Posterior vena cava (tissue), 2 donors: ENCODE measurements around the gene ARPC5L. TPM values are rescaled to one million over a fixed set of nuclear protein-coding genes. Genes with fewer than 3 reads are reported as not detected.

Source experiments
- DNase-seq: peaks from one replicate; pipeline ENCODE4 v3.0.0-alpha.2; 2020; ENCODE audit warnings: low spot score
- intact Hi-C, 2 donors: fragments of 100-400 bp; cut with DNase I; formaldehyde crosslinking; loops; one replicate each; pipeline versions ENCODE4 v1.14.1 to v1.14.2; 2022 to 2023
- total RNA-seq, 2 donors: library from RNA; stranded (reverse); fragmentation: NEBNext Ultra II Directional; extraction: Animal tissue kit (Norgen Biotek cat#: 25700); gene quantifications; one replicate each; pipeline ENCODE4 v1.2.1, GENCODE V29; 2021
- donor health status: DM: yes; HTN: yes; CAD: no.
- donor health status: DM: yes; HTN: yes; CAD: no.

The ARPC5L gene
- total RNA-seq, 2 donors from 2014 or later, result 23.1 to 23.4 TPM

GRCh38 chr9:124857533-124858162, 4.3 kb upstream of the ARPC5L start:
- intact Hi-C loops, result loop anchor here (10.0 kb wide), 2 partner anchors 507 to 517 kb away; no protein-coding TSS in a partner anchor
- DNase-seq, result no peak

GRCh38 chr9:124858330-124859046, 3.4 kb upstream of the ARPC5L start:
- no peak for DNase-seq
- intact Hi-C loops, result loop anchor here (10.0 kb wide), 2 partner anchors 506 to 516 kb away; no protein-coding TSS in a partner anchor

- intact Hi-C loops, result loop anchor here (10.0 kb wide), 2 partner anchors 505 to 515 kb away; no protein-coding TSS in a partner anchor
- DNase-seq, result no peak
Measured at GRCh38 chr9:124859803-124860581, 1.9 kb upstream of the ARPC5L start.

- no peak for DNase-seq
- intact Hi-C loops, result no loop called here
Measured at GRCh38 chr9:124860582-124861341, 1.2 kb upstream of the ARPC5L start.

GRCh38 chr9:124863371-124863871, 1.5 kb downstream of the ARPC5L start:
- intact Hi-C loops, result no loop called here
- DNase-seq, result no peak

GRCh38 chr9:124868511-124869465, 6.9 kb downstream of the ARPC5L start:
- DNase-seq, result peak; percentile 96
- intact Hi-C loops, result no loop called here

- intact Hi-C loops, result no loop called here
- no peak for DNase-seq
Measured at GRCh38 chr9:124869466-124869985, 7.6 kb downstream of the ARPC5L start.

GRCh38 chr9:124869986-124870560, 8.1 kb downstream of the ARPC5L start:
- peak; percentile 88 for DNase-seq
- intact Hi-C loops, result no loop called here

GRCh38 chr9:124870723-124871122, 8.8 kb downstream of the ARPC5L start:
- intact Hi-C loops, result no loop called here

GRCh38 chr9:124871156-124871561, 9.2 kb downstream of the ARPC5L start:
- intact Hi-C loops, result no loop called here
- DNase-seq, result no peak

More at GRCh38 chr9:124870723-124871122, 8.8 kb downstream of the ARPC5L start:
- DNase-seq, result no peak

GRCh38 chr9:124873664-124874063, 11.7 kb downstream of the ARPC5L start:
- intact Hi-C loops, result no loop called here
- DNase-seq, result no peak

- no peak for DNase-seq
- intact Hi-C loops, result no loop called here
Measured at GRCh38 chr9:124875501-124875900, 13.6 kb downstream of the ARPC5L start.

- intact Hi-C loops, result no loop called here
- no peak for DNase-seq
Measured at GRCh38 chr9:124877021-124877782, 15.3 kb downstream of the ARPC5L start.

- no peak for DNase-seq
- intact Hi-C loops, result no loop called here
Measured at GRCh38 chr9:124878021-124878420, 16.1 kb downstream of the ARPC5L start.

- intact Hi-C loops, result no loop called here
- DNase-seq, result no peak
Measured at GRCh38 chr9:124878518-124878917, 16.6 kb downstream of the ARPC5L start.

GRCh38 chr9:124879226-124879625, 17.3 kb downstream of the ARPC5L start:
- DNase-seq, result no peak
- intact Hi-C loops, result no loop called here

- DNase-seq, result no peak
- intact Hi-C loops, result no loop called here
Measured at GRCh38 chr9:124880501-124880900, 18.6 kb downstream of the ARPC5L start.
